ENCODE results near the gene POTEG. TPM values are rescaled to one million over a fixed set of nuclear protein-coding genes. Genes with fewer than 3 reads are reported as not detected.
"Not testable (repeated sequence)": the region's sequence is repeated elsewhere in the genome, so short reads cannot be mapped to it uniquely, and the experiment has no call there.

Gene POTEG
- total and polyA plus RNA-seq, 2 experiments from 2014 or later, result not detected

GRCh38 chr14:19374451-19374903 is 59.7 kb downstream of the POTEG start:
- H3K27ac ChIP-seq; H3K4me2 ChIP-seq (ENCODE audit: unreplicated experiment); H3K9me2 ChIP-seq (ENCODE audit: insufficient read depth); H3K9ac ChIP-seq; H2AFZ ChIP-seq; H3K4me1 ChIP-seq (ENCODE audit: insufficient read depth); in situ Hi-C loops (cut with MboI); H3K27me3 ChIP-seq (replicated peaks; ENCODE audit: insufficient read depth); H3K79me2 ChIP-seq (ENCODE audit: insufficient read depth); H3K36me3 ChIP-seq (ENCODE audit: low read depth); H4K20me1 ChIP-seq (ENCODE audit: insufficient read depth); H3F3A ChIP-seq (ENCODE audit: insufficient read depth); H3K4me3 ChIP-seq; DNase-seq; H3K9me3 ChIP-seq (ENCODE audit: low read depth): not testable (repeated sequence)
- WGBS, 2 experiments (ENCODE audit: low coverage in 1 of 2, low lambda C conversion rate in 2 of 2, missing lambda C conversion rate in 2 of 2), result 56% methylated on average over 13 of the region's 13 CpGs

DNA sequence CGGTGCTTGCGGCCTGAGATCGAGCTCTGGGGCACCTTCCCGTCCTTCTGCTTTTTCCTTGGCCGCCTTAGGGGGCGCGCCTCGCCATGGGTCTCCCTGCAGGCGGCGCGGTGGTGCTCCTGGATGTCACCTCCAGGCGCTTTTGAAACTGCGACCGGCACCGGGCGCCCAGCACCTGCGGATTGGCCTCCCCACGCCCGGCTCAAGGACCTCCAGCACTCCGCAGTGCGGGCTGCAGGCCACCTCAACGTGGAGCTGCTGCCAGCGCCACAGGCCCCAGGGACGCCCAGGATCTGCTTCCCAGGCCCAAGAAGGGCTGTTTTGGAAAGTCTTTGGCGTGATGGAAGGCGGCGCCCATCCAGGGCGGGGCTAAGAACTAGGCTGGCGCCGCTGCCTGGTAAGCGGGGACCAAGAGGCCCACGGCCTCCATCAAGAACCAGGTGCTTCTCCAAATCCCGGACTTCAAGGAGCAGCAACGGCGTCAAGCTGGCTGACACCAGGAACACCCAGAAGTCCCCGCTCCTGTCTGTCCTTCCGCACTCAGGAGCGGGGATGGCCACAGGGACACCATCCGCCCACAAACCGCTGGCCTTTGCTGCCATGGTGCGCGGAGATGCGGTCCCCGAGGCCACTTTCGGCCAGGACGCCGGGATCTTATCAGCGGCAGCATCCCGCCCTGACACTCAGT is 61.2 kb downstream of the POTEG start:
- in situ Hi-C loops (cut with MboI); H2AFZ ChIP-seq: not testable (repeated sequence)
- WGBS, 2 experiments (ENCODE audit: low coverage in 1 of 2, low lambda C conversion rate in 2 of 2, missing lambda C conversion rate in 2 of 2), result 42 to 48% methylated on average over 49 of the region's 49 CpGs

GRCh38 chr14:19371767-19372166 is 62.4 kb downstream of the POTEG start:
- H3K9ac ChIP-seq; DNase-seq; H3K36me3 ChIP-seq (ENCODE audit: low read depth); H3K4me3 ChIP-seq; H3K4me1 ChIP-seq (ENCODE audit: insufficient read depth); H3K27me3 ChIP-seq (replicated peaks; ENCODE audit: insufficient read depth); H4K20me1 ChIP-seq (ENCODE audit: insufficient read depth); H3F3A ChIP-seq (ENCODE audit: insufficient read depth); H3K4me2 ChIP-seq (ENCODE audit: unreplicated experiment); H3K79me2 ChIP-seq (ENCODE audit: insufficient read depth); H3K27ac ChIP-seq; H2AFZ ChIP-seq; H3K9me2 ChIP-seq (ENCODE audit: insufficient read depth); in situ Hi-C loops (cut with MboI); H3K9me3 ChIP-seq (ENCODE audit: low read depth): not testable (repeated sequence)
- 43 to 48% methylated on average over 7 to 13 of the region's 16 CpGs for WGBS, 2 experiments (ENCODE audit: low coverage in 1 of 2, low lambda C conversion rate in 2 of 2, missing lambda C conversion rate in 2 of 2)

More for the DNA sequence above, 61.2 kb downstream of the POTEG start:
- not testable (repeated sequence) for H3K4me2 ChIP-seq (ENCODE audit: unreplicated experiment); H3K36me3 ChIP-seq (ENCODE audit: low read depth); H3K9ac ChIP-seq; H3K4me1 ChIP-seq (ENCODE audit: insufficient read depth); H3F3A ChIP-seq (ENCODE audit: insufficient read depth); H3K79me2 ChIP-seq (ENCODE audit: insufficient read depth); H3K9me3 ChIP-seq (ENCODE audit: low read depth); H3K27ac ChIP-seq; DNase-seq; H3K4me3 ChIP-seq; H4K20me1 ChIP-seq (ENCODE audit: insufficient read depth); H3K27me3 ChIP-seq (replicated peaks; ENCODE audit: insufficient read depth); H3K9me2 ChIP-seq (ENCODE audit: insufficient read depth)

GRCh38 chr14:19362803-19363202 is 71.3 kb downstream of the POTEG start:
- H3K4me3 ChIP-seq; H3K36me3 ChIP-seq (ENCODE audit: low read depth); H3F3A ChIP-seq (ENCODE audit: insufficient read depth); H3K27ac ChIP-seq; H3K9me2 ChIP-seq (ENCODE audit: insufficient read depth); H3K9me3 ChIP-seq (ENCODE audit: low read depth); H3K9ac ChIP-seq; H3K4me2 ChIP-seq (ENCODE audit: unreplicated experiment); H4K20me1 ChIP-seq (ENCODE audit: insufficient read depth); H3K4me1 ChIP-seq (ENCODE audit: insufficient read depth); H3K27me3 ChIP-seq (replicated peaks; ENCODE audit: insufficient read depth); H3K79me2 ChIP-seq (ENCODE audit: insufficient read depth); H2AFZ ChIP-seq; in situ Hi-C loops (cut with MboI); DNase-seq: not testable (repeated sequence)
- 72 to 91% methylated on average over 5 to 6 of the region's 16 CpGs for WGBS, 2 experiments (ENCODE audit: low coverage in 1 of 2, low lambda C conversion rate in 2 of 2, missing lambda C conversion rate in 2 of 2)

GRCh38 chr14:19362323-19362722 is 71.8 kb downstream of the POTEG start:
- H3K4me1 ChIP-seq (ENCODE audit: insufficient read depth); H3K4me3 ChIP-seq; H3F3A ChIP-seq (ENCODE audit: insufficient read depth); in situ Hi-C loops (cut with MboI); H2AFZ ChIP-seq; H3K27ac ChIP-seq; H3K27me3 ChIP-seq (replicated peaks; ENCODE audit: insufficient read depth); H3K9me3 ChIP-seq (ENCODE audit: low read depth); H3K36me3 ChIP-seq (ENCODE audit: low read depth); H3K4me2 ChIP-seq (ENCODE audit: unreplicated experiment); H3K9ac ChIP-seq; DNase-seq; H3K79me2 ChIP-seq (ENCODE audit: insufficient read depth); H3K9me2 ChIP-seq (ENCODE audit: insufficient read depth); H4K20me1 ChIP-seq (ENCODE audit: insufficient read depth): not testable (repeated sequence)
- 71 to 77% methylated on average over 8 to 17 of the region's 18 CpGs for WGBS, 2 experiments (ENCODE audit: low coverage in 1 of 2, low lambda C conversion rate in 2 of 2, missing lambda C conversion rate in 2 of 2)

- H3K36me3 ChIP-seq (ENCODE audit: low read depth); H3K27me3 ChIP-seq (replicated peaks; ENCODE audit: insufficient read depth); H3K79me2 ChIP-seq (ENCODE audit: insufficient read depth); H3K27ac ChIP-seq; H3K4me2 ChIP-seq (ENCODE audit: unreplicated experiment); H3K9me2 ChIP-seq (ENCODE audit: insufficient read depth); H2AFZ ChIP-seq; H3K9ac ChIP-seq; in situ Hi-C loops (cut with MboI); H3K9me3 ChIP-seq (ENCODE audit: low read depth); H3F3A ChIP-seq (ENCODE audit: insufficient read depth); DNase-seq; H4K20me1 ChIP-seq (ENCODE audit: insufficient read depth); H3K4me3 ChIP-seq; H3K4me1 ChIP-seq (ENCODE audit: insufficient read depth): not testable (repeated sequence)
- WGBS, 2 experiments (ENCODE audit: low coverage in 1 of 2, low lambda C conversion rate in 2 of 2, missing lambda C conversion rate in 2 of 2), result 40 to 74% methylated on average over 2 to 9 of the region's 38 CpGs
Observed at GRCh38 chr14:19361636-19362253, 72.4 kb downstream of the POTEG start.

- not testable (repeated sequence) for H3F3A ChIP-seq (ENCODE audit: insufficient read depth)
Observed at GRCh38 chr14:19360937-19361635, 73.1 kb downstream of the POTEG start.

More at GRCh38 chr14:19360937-19361635, 73.1 kb downstream of the POTEG start:
- H3K4me3 ChIP-seq; H3K27ac ChIP-seq; H3K4me1 ChIP-seq (ENCODE audit: insufficient read depth); H2AFZ ChIP-seq; H3K79me2 ChIP-seq (ENCODE audit: insufficient read depth); H4K20me1 ChIP-seq (ENCODE audit: insufficient read depth); H3K9me2 ChIP-seq (ENCODE audit: insufficient read depth); DNase-seq; H3K27me3 ChIP-seq (replicated peaks; ENCODE audit: insufficient read depth); in situ Hi-C loops (cut with MboI); H3K36me3 ChIP-seq (ENCODE audit: low read depth); H3K9me3 ChIP-seq (ENCODE audit: low read depth); H3K9ac ChIP-seq; H3K4me2 ChIP-seq (ENCODE audit: unreplicated experiment): not testable (repeated sequence)
- 49 to 66% methylated on average over 8 of the region's 34 CpGs for WGBS, 2 experiments (ENCODE audit: low coverage in 1 of 2, low lambda C conversion rate in 2 of 2, missing lambda C conversion rate in 2 of 2)
